Calu3 (cell line): Measurements from ENCODE around the gene TASP1. TPM values are rescaled to one million over a fixed set of nuclear protein-coding genes. Genes with fewer than 3 reads are reported as not detected.
"Not testable (repeated sequence)": the region's sequence is repeated elsewhere in the genome, so short reads cannot be mapped to it uniquely, and the experiment has no call there.

Experiments used
- BruUV-seq: library from RNA; stranded (reverse); fragments of 400-500 nt; replicated peaks from 2 replicates; lab custom pipeline; 2021; lab: Mats Ljungman, UMichigan
- CTCF ChIA-PET: fragments of 300-600 bp; sonication (Branson Sonifier 250); formaldehyde crosslinking; loops from one replicate; lab custom pipeline; 2022; ENCODE audit warnings: antibody characterized with exemption; lab: Charles Lee
- DNase-seq: peaks from one replicate; pipeline ENCODE4 v3.0.0; 2022
- H3K27ac Mint-ChIP-seq: one replicate; pipeline ENCODE4 v1.8.0; 2022; ENCODE audit warnings: mixed read lengths; ENCODE audit not compliant: unreplicated experiment
- H3K27me3 Mint-ChIP-seq: one replicate; pipeline ENCODE4 v1.8.0; 2022; ENCODE audit warnings: mixed read lengths; ENCODE audit not compliant: unreplicated experiment
- H3K36me3 Mint-ChIP-seq: one replicate; pipeline ENCODE4 v1.8.0; 2022; ENCODE audit warnings: mild to moderate bottlenecking, moderate library complexity, mixed read lengths; ENCODE audit not compliant: insufficient read depth, unreplicated experiment
- H3K4me1 Mint-ChIP-seq: one replicate; pipeline ENCODE4 v1.8.0; 2022; ENCODE audit warnings: mild to moderate bottlenecking, low read depth, mixed read lengths; ENCODE audit not compliant: unreplicated experiment
- H3K4me3 Mint-ChIP-seq: one replicate; pipeline ENCODE4 v1.8.0; 2022; ENCODE audit warnings: mild to moderate bottlenecking, low read depth, moderate library complexity, mixed read lengths; ENCODE audit not compliant: unreplicated experiment
- H3K9me3 Mint-ChIP-seq: one replicate; pipeline ENCODE4 v1.8.0; 2022; ENCODE audit warnings: low read depth, mixed read lengths; ENCODE audit not compliant: unreplicated experiment
- CTCF ChIP-seq: fragments of 200-600 bp; IDR thresholded peaks from one replicate; pipeline ENCODE4 v1.8.0; 2022; ENCODE audit warnings: antibody characterized with exemption; ENCODE audit not compliant: unreplicated experiment
- intact Hi-C: fragments of 100-400 bp; cut with micrococcal nuclease; formaldehyde crosslinking; loops from one replicate; pipeline ENCODE4 v1.10.0; 2022; ENCODE audit not compliant: unreplicated experiment
- total RNA-seq: library from RNA; stranded (reverse); gene quantifications from 2 replicates; pipeline ENCODE4 v1.2.3, GENCODE V29; 2022

Gene TASP1
- total RNA-seq, 1 experiment from 2014 or later: 20.0 TPM

DNA sequence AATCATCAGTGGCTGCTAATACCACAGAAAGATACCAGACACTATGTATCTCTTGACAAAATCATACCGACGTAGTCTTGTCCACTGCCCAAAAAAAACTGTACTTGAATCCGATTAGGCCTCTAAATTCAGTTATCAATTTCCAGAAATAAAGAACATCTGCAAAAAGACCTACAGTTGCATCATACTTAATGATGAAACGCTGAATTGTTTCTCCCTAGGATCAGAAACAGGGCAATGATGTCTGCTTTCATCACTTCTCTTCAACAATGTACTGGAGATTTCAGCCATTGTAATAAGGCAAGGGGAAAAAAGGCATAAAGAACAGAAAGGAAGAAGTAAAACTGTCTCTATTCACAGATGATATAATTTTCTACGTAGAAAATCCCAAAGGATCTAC, 152.0 kb downstream of the TASP1 start:
- Mint-ChIP-seq H3K9me3 (peaks cover 2% of the 10 kb centered on the region), H3K4me3 (no peak overlapping the region), H3K36me3 (peaks cover 9% of the 10 kb centered on the region), H3K27ac (no peak overlapping the region), H3K4me1 (no peaks in the 10 kb centered on the region), H3K27me3 (no peaks in the 10 kb centered on the region)
- intact Hi-C loops: no loop called here
- TF ChIP-seq CTCF: no peak
- CTCF ChIA-PET: no interaction called here
- no TSS peak for BruUV-seq
- no peak for DNase-seq

GRCh38 chr20:13485576-13485975, 153.2 kb downstream of the TASP1 start:
- Mint-ChIP-seq H3K4me1 (no peaks in the 10 kb centered on the region), H3K9me3 (peaks cover 2% of the 10 kb centered on the region), H3K27me3 (no peaks in the 10 kb centered on the region), H3K36me3 (peaks cover 14% of the 10 kb centered on the region), H3K27ac (no peak overlapping the region), H3K4me3 (no peak overlapping the region)
- no peak for TF ChIP-seq CTCF
- CTCF ChIA-PET: no interaction called here
- no peak for DNase-seq
- BruUV-seq: no TSS peak
- intact Hi-C loops: no loop called here

- H3K9me3 Mint-ChIP-seq, DNase-seq, BruUV-seq, intact Hi-C loops, H3K4me3 Mint-ChIP-seq, H3K4me1 Mint-ChIP-seq, H3K27ac Mint-ChIP-seq, H3K27me3 Mint-ChIP-seq: not testable (repeated sequence)
- CTCF ChIA-PET: interaction anchor here (0.6 kb wide), 1 partner anchor 15 kb away, joined by 4 read pairs; no protein-coding TSS in a partner anchor
- H3K36me3 Mint-ChIP-seq: peaks cover 14% of the 10 kb centered on the region
Measured at GRCh38 chr20:13485019-13485418, 153.7 kb downstream of the TASP1 start.

DNA sequence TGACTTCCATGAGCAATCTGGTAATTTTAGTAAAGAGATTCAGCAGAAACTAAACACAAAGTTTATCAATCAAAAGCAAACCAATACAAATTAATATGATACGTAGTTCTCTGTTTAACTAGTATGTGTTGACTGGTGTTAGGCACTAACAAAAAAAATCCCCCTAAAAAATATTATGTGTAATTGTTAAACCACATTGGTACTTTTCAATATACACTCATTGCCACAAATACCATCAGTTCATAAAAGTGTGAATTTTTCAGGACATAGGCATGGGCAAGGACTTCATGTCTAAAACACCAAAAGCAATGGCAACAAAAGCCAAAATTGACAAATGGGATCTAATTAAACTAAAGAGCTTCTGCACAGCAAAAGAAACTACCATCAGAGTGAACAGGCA, 155.3 kb downstream of the TASP1 start:
- peaks cover 15% of the 10 kb centered on the region for H3K36me3 Mint-ChIP-seq
- H3K4me1 Mint-ChIP-seq, DNase-seq, H3K4me3 Mint-ChIP-seq, H3K27me3 Mint-ChIP-seq, BruUV-seq, CTCF ChIA-PET, intact Hi-C loops, H3K27ac Mint-ChIP-seq, H3K9me3 Mint-ChIP-seq: not testable (repeated sequence)

DNA sequence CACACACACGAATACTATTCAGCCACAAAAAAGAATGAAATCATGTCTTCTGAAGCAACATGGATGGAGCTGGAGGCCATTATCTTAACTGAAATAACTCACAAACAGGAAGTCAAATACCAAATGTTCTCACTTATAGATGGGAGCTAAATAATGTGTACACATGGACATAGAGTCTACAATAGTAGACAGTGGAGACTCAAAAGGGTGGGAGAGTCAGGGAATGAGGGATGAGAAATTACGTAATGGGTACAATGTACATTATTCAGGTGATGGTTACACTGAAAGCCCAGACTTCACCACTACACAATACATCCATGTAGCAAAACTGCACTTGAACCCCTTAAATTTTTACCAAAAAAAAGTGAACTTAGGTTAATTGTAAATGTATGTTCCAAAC, 160.4 kb downstream of the TASP1 start:
- intact Hi-C loops: no loop called here
- BruUV-seq: no TSS peak
- TF ChIP-seq CTCF: no peak
- Mint-ChIP-seq H3K4me3 (no peak overlapping the region), H3K27ac (no peak overlapping the region), H3K9me3 (peaks cover 2% of the 10 kb centered on the region), H3K36me3 (peaks cover 20% of the 10 kb centered on the region), H3K4me1 (no peaks in the 10 kb centered on the region), H3K27me3 (no peaks in the 10 kb centered on the region)
- DNase-seq: no peak
- CTCF ChIA-PET: no interaction called here
